SU-DHL-6 (cell line): Measurements from ENCODE around the gene SWSAP1.

Source experiments
- H2AFZ ChIP-seq: fragments of 200-600 bp; sonication (generic); 2 replicates; pipeline ENCODE4 v1.6.1; 2014; ENCODE audit warnings: low read depth, mild to moderate bottlenecking, moderate library complexity, mixed read lengths, antibody characterized with exemption, low read length; ENCODE audit not compliant: severe bottlenecking
- H3F3A ChIP-seq: fragments of 200-600 bp; shearing (Covaris generic); 2 replicates; pipeline ENCODE4 v1.6.0; 2016; ENCODE audit warnings: antibody characterized with exemption, mild to moderate bottlenecking; ENCODE audit not compliant: insufficient read depth
- H3K27ac ChIP-seq: fragments of 200-600 bp; sonication (generic); 2 replicates; pipeline ENCODE4 v1.5.1; 2016; ENCODE audit warnings: low read depth, mild to moderate bottlenecking, low read length, moderate library complexity, mixed read lengths
- H3K27me3 ChIP-seq: fragments of 200-600 bp; sonication (generic), shearing (Covaris generic); 2 replicates; pipeline ENCODE4 v1.6.0; 2014; ENCODE audit warnings: mild to moderate bottlenecking, low read length
- H3K36me3 ChIP-seq: fragments of 200-600 bp; sonication (generic); 2 replicates; pipeline ENCODE4 v1.6.1; 2014; ENCODE audit warnings: mild to moderate bottlenecking, low read length, mixed read lengths
- H3K4me2 ChIP-seq: fragments of 300-600, 200-600 bp; shearing (Covaris generic), sonication (generic); 2 replicates; pipeline ENCODE4 v1.6.0; 2014; ENCODE audit warnings: low read length, low read depth, mild to moderate bottlenecking; ENCODE audit not compliant: poor library complexity, severe bottlenecking
- H3K4me3 ChIP-seq: fragments of 200-600 bp; sonication (generic); 2 replicates; pipeline ENCODE4 v1.5.1; 2014; ENCODE audit warnings: antibody characterized with exemption, low read length, mild to moderate bottlenecking, mixed read lengths; ENCODE audit not compliant: insufficient read depth, poor library complexity, severe bottlenecking
- H3K79me2 ChIP-seq: fragments of 200-600 bp; sonication (generic); 2 replicates; pipeline ENCODE4 v1.6.1; 2014; ENCODE audit warnings: mild to moderate bottlenecking, low read length, moderate library complexity; ENCODE audit not compliant: insufficient read depth
- H3K9ac ChIP-seq: fragments of 200-600 bp; sonication (generic); 2 replicates; pipeline ENCODE4 v1.7.0; 2014; ENCODE audit warnings: mild to moderate bottlenecking, low read length
- H3K9me2 ChIP-seq: fragments of 200-600 bp; sonication (generic); replicated peaks from 2 replicates; pipeline ENCODE4 v1.6.1; 2014; ENCODE audit warnings: low read length; ENCODE audit not compliant: insufficient read depth
- H3K9me3 ChIP-seq: fragments of 200-600 bp; sonication (generic); 2 replicates; pipeline ENCODE4 v1.6.1; 2014; ENCODE audit warnings: low read length, mixed read lengths; ENCODE audit not compliant: insufficient read depth
- H4K20me1 ChIP-seq: fragments of 200-600 bp; sonication (generic); 2 replicates; pipeline ENCODE4 v1.6.1; 2014; ENCODE audit warnings: low read depth, mild to moderate bottlenecking, antibody characterized with exemption, low read length, moderate library complexity, mixed read lengths
- EZH2phosphoT487 ChIP-seq: fragments of 200-600 bp; sonication (generic), shearing (Covaris generic); conservative IDR thresholded peaks from 2 replicates; pipeline ENCODE4 v1.6.1; 2018; ENCODE audit warnings: mild to moderate bottlenecking, antibody characterized with exemption, low read length, moderate library complexity, mixed read lengths
- TF ChIP-seq, protein P1 (sequence below): fragments of 200-600 bp; sonication (generic); IDR thresholded peaks from one replicate; pipeline ENCODE4 v1.5.1; 2017; ENCODE audit warnings: antibody characterized with exemption, mild to moderate bottlenecking, low read length, moderate library complexity; ENCODE audit not compliant: insufficient read depth, poor library complexity, severe bottlenecking

Gene SWSAP1

DNA sequence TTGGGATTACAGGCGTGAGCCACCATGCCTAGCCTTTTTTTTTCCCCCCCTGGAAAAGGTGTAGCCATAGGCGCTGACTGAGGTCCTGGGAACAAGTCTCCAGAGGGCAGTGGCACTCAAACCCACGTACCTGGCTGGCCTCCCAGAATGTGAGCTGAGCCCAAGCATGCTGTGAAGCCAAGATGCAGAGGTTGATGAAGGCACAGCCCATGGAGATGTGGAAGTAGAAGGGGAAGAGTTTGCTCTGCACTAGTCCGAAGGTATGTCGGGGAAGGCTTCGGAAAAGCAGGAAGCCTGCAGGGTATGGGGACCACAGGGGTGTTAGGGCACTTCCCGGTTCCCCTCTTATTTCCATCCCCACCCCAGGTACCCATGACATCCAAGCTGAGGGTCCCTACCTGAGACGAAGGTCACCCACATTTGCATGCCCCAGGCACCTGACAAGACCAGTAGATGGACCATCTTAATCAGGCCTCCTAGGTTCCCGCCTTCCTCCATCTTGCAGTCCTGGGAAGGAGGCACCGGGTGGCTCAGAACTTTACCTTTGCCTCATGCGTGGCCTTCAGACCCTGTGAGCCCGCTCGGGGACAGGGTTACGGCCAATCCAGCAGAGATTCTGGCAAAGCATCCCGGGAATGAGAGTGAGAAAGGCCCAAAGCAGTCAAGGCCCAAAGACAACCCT is 29.2 kb upstream of the SWSAP1 start:
- Histone ChIP-seq H3K4me3 (peak overlapping the region; percentile 96), H3K4me2 (peak overlapping the region; percentile 70), H3K9me2 (no peaks in the 10 kb centered on the region), H3K27ac (no peak overlapping the region), H2AFZ (no peak overlapping the region), H3K9ac (peak overlapping the region; percentile 82), H3F3A (peaks cover 5% of the 10 kb centered on the region; the same call in 1 of the 2 replicates), H3K27me3 (no peaks in the 10 kb centered on the region), H4K20me1 (no peaks in the 10 kb centered on the region), H3K36me3 (no peaks in the 10 kb centered on the region), H3K9me3 (no peaks in the 10 kb centered on the region; the same call in 1 of the 2 replicates), H3K79me2 (no peaks in the 10 kb centered on the region)
- TF ChIP-seq EZH2phosphoT487: no peak
- TF ChIP-seq, protein P1, sequence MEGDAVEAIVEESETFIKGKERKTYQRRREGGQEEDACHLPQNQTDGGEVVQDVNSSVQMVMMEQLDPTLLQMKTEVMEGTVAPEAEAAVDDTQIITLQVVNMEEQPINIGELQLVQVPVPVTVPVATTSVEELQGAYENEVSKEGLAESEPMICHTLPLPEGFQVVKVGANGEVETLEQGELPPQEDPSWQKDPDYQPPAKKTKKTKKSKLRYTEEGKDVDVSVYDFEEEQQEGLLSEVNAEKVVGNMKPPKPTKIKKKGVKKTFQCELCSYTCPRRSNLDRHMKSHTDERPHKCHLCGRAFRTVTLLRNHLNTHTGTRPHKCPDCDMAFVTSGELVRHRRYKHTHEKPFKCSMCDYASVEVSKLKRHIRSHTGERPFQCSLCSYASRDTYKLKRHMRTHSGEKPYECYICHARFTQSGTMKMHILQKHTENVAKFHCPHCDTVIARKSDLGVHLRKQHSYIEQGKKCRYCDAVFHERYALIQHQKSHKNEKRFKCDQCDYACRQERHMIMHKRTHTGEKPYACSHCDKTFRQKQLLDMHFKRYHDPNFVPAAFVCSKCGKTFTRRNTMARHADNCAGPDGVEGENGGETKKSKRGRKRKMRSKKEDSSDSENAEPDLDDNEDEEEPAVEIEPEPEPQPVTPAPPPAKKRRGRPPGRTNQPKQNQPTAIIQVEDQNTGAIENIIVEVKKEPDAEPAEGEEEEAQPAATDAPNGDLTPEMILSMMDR: no peak

DNA sequence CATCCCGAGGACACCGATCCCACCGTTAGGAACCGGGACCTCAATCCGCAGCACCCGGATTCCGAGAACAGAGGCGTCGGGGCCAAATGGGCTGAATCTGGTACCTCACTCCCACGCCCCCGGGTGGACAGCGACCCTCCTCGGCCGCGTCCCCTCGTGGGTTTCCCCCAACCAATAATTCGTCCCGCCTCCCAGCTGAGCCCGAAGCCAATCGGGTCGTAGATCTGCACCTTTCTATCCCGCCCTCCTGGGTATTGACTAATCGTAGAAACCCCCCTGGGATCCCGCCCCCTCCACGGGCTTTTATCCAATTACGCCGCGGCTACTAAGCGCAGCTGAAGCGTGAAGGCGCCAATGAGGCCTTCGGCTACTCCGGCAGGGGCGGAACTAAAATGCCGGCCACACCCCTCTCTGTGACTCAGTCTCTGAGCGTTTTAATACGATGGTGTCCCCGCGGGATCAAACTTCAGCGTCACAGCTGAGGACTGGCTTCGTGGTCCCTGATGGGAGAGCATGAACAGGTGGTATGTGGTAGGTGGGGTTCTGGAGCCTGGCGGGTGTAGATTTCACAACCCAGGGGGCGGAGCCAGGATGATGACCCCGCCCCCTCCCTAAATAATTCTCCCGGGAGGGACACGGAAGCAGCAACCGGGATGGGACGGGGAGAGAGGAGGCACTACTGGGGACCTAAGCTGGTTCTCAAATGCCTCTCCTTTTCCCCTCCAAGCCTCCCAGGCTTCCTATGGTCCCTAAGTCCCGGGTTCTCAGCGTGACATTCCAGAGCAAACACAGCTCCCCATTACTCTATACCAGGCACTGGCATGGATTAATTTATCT is 28.1 kb upstream of the SWSAP1 start, which contains the start of the genes CCDC159 and TMEM205:
Gene CCDC159 (plus strand): TSS at position 416 of the 837 bp plus-strand sequence. CDS start 88 bp downstream, at position 504.
Gene TMEM205 (minus strand): TSS at position 165 of the 837 bp plus-strand sequence. CDS start 649 bp downstream, outside the sequence.
- Histone ChIP-seq H3K9me3 (no peaks in the 10 kb centered on the region; the same call in 1 of the 2 replicates), H3K79me2 (no peaks in the 10 kb centered on the region), H3K27me3 (no peaks in the 10 kb centered on the region), H3K4me3 (peak within 1 kb of the TSS; percentile 96), H3K27ac (peak within 1 kb of the TSS; percentile 40), H3K4me2 (peak within 1 kb of the TSS; percentile 88), H4K20me1 (no peaks in the 10 kb centered on the region), H3K9ac (peak within 1 kb of the TSS; percentile 82), H3K36me3 (no peaks in the 10 kb centered on the region), H3F3A (peaks cover 5% of the 10 kb centered on the region; the same call in 1 of the 2 replicates), H3K9me2 (no peaks in the 10 kb centered on the region), H2AFZ (peak within 1 kb of the TSS; percentile 86)
- no peak for TF ChIP-seq EZH2phosphoT487
- TF ChIP-seq, protein P1: no peak

DNA sequence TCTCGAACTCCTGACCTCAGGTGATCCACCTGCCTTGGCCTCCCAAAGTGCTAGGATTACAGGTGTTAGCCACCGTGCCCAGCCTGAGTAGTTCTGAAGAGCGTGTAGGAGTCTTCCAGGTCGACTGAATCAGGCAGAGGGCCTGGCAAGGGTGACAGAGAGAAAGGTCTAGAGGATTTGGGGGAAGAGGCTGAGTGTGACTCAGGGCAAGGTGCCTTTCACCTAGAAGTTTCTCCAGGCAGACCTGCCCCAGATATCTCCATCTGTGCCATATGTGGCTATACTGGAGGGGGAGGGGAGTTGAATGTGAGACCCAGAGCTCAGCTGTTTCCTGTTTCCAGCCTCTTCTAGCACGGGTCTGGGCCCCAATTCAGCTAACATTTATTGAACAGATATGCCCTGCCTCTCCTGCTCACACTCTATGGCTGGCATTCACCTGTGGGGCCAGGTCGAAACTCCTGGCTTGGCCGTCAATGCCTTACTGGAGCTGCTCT is 26.9 kb upstream of the SWSAP1 start:
- no peak overlapping the region for H3K9ac ChIP-seq
- H3K27ac ChIP-seq: no peak overlapping the region
- no peaks in the 10 kb centered on the region for H3K36me3 ChIP-seq
- no peak overlapping the region for H3K4me3 ChIP-seq
- no peak overlapping the region for H3K4me2 ChIP-seq
- H2AFZ ChIP-seq: no peak overlapping the region
- H3F3A ChIP-seq: peaks cover 5% of the 10 kb centered on the region; the same call in 1 of the 2 replicates
- H3K9me2 ChIP-seq: no peaks in the 10 kb centered on the region
- no peaks in the 10 kb centered on the region for H3K27me3 ChIP-seq
- H3K9me3 ChIP-seq: no peaks in the 10 kb centered on the region; the same call in 1 of the 2 replicates
- H3K79me2 ChIP-seq: no peaks in the 10 kb centered on the region
- no peak for TF ChIP-seq EZH2phosphoT487
- TF ChIP-seq, protein P1: no peak
- no peaks in the 10 kb centered on the region for H4K20me1 ChIP-seq
